CD4-positive, alpha-beta T cell treated with Interleukin-15 for 1 hour (primary cell): ENCODE measurements around the gene SASH1.
A peak's percentile ranks its signal among the peaks of the same experiment; 100 is the strongest.

ENCODE experiments used
- DNase-seq: peaks from one replicate; pipeline ENCODE4 v3.0.0-alpha.2; 2020

The SASH1 gene

GRCh38 chr6:148461986-148462577 lies 119.4 kb downstream of the SASH1 start:
- no peak for DNase-seq

- DNase-seq: no peak
These were observed 121.0 kb downstream of the SASH1 start for GRCh38 chr6:148463671-148464070.

- DNase-seq: peak; percentile 23
These were observed 121.8 kb downstream of the SASH1 start for GRCh38 chr6:148464319-148465010.

- DNase-seq: no peak
These were observed 122.3 kb downstream of the SASH1 start for GRCh38 chr6:148465011-148465335.

- no peak for DNase-seq
These were observed 123.0 kb downstream of the SASH1 start for GRCh38 chr6:148465670-148466069.

GRCh38 chr6:148466158-148466557 lies 123.5 kb downstream of the SASH1 start:
- DNase-seq: no peak

- no peak for DNase-seq
These were observed 125.3 kb downstream of the SASH1 start for GRCh38 chr6:148467926-148468325.

GRCh38 chr6:148470156-148470555 lies 127.5 kb downstream of the SASH1 start:
- no peak for DNase-seq

- no peak for DNase-seq
These were observed 128.2 kb downstream of the SASH1 start for GRCh38 chr6:148470606-148471465.

- no peak for DNase-seq
These were observed 129.1 kb downstream of the SASH1 start for GRCh38 chr6:148471624-148472159.

GRCh38 chr6:148472171-148473105 lies 129.8 kb downstream of the SASH1 start:
- no peak for DNase-seq

GRCh38 chr6:148479497-148479896 lies 136.9 kb downstream of the SASH1 start:
- no peak for DNase-seq

- DNase-seq: no peak
These were observed 144.8 kb downstream of the SASH1 start for GRCh38 chr6:148487461-148487860.

GRCh38 chr6:148491638-148492251 lies 149.1 kb downstream of the SASH1 start:
- no peak for DNase-seq

- DNase-seq: no peak
These were observed 150.1 kb downstream of the SASH1 start for GRCh38 chr6:148492654-148493290.

- no peak for DNase-seq
These were observed 150.8 kb downstream of the SASH1 start for GRCh38 chr6:148493424-148493823.

GRCh38 chr6:148494226-148494625 lies 151.6 kb downstream of the SASH1 start:
- no peak for DNase-seq

- no peak for DNase-seq
These were observed 152.4 kb downstream of the SASH1 start for GRCh38 chr6:148495029-148495428.

- no peak for DNase-seq
These were observed 154.6 kb downstream of the SASH1 start for GRCh38 chr6:148497257-148497656.

- DNase-seq: no peak
These were observed 155.1 kb downstream of the SASH1 start for GRCh38 chr6:148497717-148498116.

GRCh38 chr6:148500402-148500801 lies 157.8 kb downstream of the SASH1 start:
- no peak for DNase-seq

GRCh38 chr6:148501178-148501590 lies 158.5 kb downstream of the SASH1 start:
- no peak for DNase-seq
